BE2C (cell line): Measurements from ENCODE around the gene ERVFRD-1.

Source experiments
- DNase-seq: peaks from one replicate; pipeline ENCODE4 v3.0.0-alpha.2; 2020
- H3K27me3 ChIP-seq: fragments of 250-450 bp; sonication (Bioruptor Pico); 2 replicates; pipeline ENCODE4 v1.5.1; 2020; ENCODE audit warnings: mild to moderate bottlenecking
- H3K36me3 ChIP-seq: fragments of 250-450 bp; sonication (Bioruptor Pico); 2 replicates; pipeline ENCODE4 v1.5.1; 2020; ENCODE audit warnings: mild to moderate bottlenecking
- H3K4me1 ChIP-seq: fragments of 250-450 bp; sonication (Bioruptor Pico); 2 replicates; pipeline ENCODE4 v1.5.1; 2020
- H3K4me3 ChIP-seq: 2 replicates; pipeline ENCODE4 v1.5.1; 2011; ENCODE audit warnings: low read depth, low read length
- H3K9me3 ChIP-seq: fragments of 250-450 bp; sonication (Bioruptor Pico); 2 replicates; pipeline ENCODE4 v1.5.1; 2020
- TF ChIP-seq, protein P1 (sequence below): IDR thresholded peaks from 2 replicates; pipeline ENCODE4 v1.5.1; 2012; ENCODE audit warnings: mild to moderate bottlenecking, low read depth, low read length

Gene ERVFRD-1

DNA sequence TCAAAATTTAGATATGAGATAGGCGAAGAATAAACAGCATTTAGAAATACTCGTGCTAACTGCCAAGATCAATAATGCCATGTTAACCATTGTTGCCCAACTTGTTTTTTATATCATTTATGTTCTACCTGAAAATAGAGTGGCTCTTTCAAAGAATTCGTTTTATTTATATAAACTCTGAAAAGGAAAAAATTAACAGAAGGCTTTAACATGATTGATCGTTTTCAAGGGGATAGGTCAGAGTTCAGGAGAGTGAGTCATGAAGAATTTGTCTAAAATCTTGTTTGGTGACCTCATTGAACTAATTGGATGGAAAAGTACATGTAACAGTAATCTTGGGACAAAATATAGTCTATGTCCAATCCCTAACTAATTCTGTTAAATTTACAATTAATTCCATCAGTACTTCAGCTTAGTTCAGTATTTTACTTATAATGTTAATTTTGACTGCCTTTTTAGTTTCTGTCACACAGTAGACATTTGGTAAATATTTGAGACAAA lies 56.3 kb downstream of the ERVFRD-1 start:
- H3K9me3 ChIP-seq = no peaks in the 10 kb centered on the region
- H3K36me3 ChIP-seq = no peaks in the 10 kb centered on the region
- no peaks in the 10 kb centered on the region for H3K4me1 ChIP-seq
- no peak overlapping the region for H3K4me3 ChIP-seq
- peaks cover 5% of the 10 kb centered on the region; the same call in 1 of the 2 replicates for H3K27me3 ChIP-seq
- TF ChIP-seq, protein P1, sequence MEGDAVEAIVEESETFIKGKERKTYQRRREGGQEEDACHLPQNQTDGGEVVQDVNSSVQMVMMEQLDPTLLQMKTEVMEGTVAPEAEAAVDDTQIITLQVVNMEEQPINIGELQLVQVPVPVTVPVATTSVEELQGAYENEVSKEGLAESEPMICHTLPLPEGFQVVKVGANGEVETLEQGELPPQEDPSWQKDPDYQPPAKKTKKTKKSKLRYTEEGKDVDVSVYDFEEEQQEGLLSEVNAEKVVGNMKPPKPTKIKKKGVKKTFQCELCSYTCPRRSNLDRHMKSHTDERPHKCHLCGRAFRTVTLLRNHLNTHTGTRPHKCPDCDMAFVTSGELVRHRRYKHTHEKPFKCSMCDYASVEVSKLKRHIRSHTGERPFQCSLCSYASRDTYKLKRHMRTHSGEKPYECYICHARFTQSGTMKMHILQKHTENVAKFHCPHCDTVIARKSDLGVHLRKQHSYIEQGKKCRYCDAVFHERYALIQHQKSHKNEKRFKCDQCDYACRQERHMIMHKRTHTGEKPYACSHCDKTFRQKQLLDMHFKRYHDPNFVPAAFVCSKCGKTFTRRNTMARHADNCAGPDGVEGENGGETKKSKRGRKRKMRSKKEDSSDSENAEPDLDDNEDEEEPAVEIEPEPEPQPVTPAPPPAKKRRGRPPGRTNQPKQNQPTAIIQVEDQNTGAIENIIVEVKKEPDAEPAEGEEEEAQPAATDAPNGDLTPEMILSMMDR = no peak
- no peak for DNase-seq

DNA sequence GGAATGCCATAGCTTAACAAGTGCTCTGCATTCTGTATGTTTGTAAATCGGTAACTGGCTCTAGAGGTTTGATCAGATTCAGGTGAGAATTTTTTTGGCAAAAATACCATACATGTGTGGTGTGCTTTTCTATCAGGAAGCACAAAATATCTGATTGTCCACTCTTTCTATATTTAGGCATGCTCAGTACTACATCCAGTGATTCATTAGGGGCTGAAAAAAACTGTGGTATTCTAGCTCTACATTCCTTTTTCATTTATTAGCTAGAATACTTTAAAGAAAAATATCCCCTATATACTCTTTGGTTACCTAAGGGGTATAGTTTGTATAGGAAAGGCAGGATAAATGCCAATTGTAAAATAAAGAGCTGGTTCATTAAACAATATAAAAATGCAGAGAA lies 56.8 kb downstream of the ERVFRD-1 start:
- Histone ChIP-seq H3K4me1 (no peaks in the 10 kb centered on the region), H3K9me3 (no peaks in the 10 kb centered on the region), H3K27me3 (peaks cover 5% of the 10 kb centered on the region; the same call in 1 of the 2 replicates), H3K36me3 (no peaks in the 10 kb centered on the region), H3K4me3 (no peak overlapping the region)
- no peak for DNase-seq
- TF ChIP-seq, protein P1 = no peak

DNA sequence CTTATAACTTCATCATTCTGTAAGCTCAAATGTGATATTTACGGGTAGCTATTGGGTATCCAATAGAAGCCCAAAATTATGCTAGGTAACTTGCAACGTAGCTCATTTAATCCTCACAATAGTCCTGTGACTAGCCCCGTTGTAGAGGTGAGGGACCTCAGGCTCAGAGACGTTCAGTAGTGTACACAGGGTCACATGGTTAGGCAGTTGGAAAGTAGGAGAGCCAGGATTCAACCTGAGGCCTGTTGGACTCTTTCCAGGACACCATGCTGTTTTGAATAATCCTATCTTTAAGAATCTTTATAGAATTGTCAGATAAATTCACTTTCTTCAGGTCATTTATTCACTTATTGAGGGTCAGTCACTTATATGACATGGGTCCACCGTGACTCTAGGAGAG lies 58.2 kb downstream of the ERVFRD-1 start:
- Histone ChIP-seq H3K36me3 (no peaks in the 10 kb centered on the region), H3K9me3 (no peaks in the 10 kb centered on the region)
- TF ChIP-seq, protein P1 = no peak

More for the DNA sequence above, 58.2 kb downstream of the ERVFRD-1 start:
- Histone ChIP-seq H3K4me3 (no peak overlapping the region), H3K4me1 (no peaks in the 10 kb centered on the region), H3K27me3 (peaks cover 5% of the 10 kb centered on the region; the same call in 1 of the 2 replicates)
- no peak for DNase-seq
